Measurements from ENCODE around the gene C1QL1.

GRCh38 chr17:45016823-45017222 is 48.7 kb upstream of the C1QL1 start:
- TF ChIP-seq CTCF (IDR thresholded peaks at IDR 0.05) (no peak), POLR2A (IDR thresholded peaks at IDR 0.05) (no peak)

All from ovary (tissue), 3 donors.